Mononuclear cell (primary cell): Measurements from ENCODE around the gene XIST. TPM values are rescaled to one million over a fixed set of nuclear protein-coding genes. Genes with fewer than 3 reads are reported as not detected.

ENCODE experiments used
- H3K27me3 ChIP-seq: 2 replicates; pipeline ENCODE4 v1.6.0; 2011; ENCODE audit warnings: low read length, control low read depth; ENCODE audit not compliant: insufficient read depth
- H3K4me1 ChIP-seq: 2 replicates; pipeline ENCODE4 v1.5.1; 2011; ENCODE audit warnings: mild to moderate bottlenecking, low read length, control low read depth; ENCODE audit not compliant: insufficient read depth
- H3K4me3 ChIP-seq: 2 replicates; pipeline ENCODE4 v1.5.1; 2011; ENCODE audit warnings: mild to moderate bottlenecking, low read length, moderate library complexity
- H3K9me3 ChIP-seq: 2 replicates; pipeline ENCODE4 v1.5.1; 2011; ENCODE audit warnings: low read depth, mild to moderate bottlenecking, control low read depth, low read length
- total RNA-seq: library from RNA; depleted of rRNA; stranded (reverse); fragments of >200 nt; gene quantifications from one replicate; pipeline ENCODE4 v1.2.3, GENCODE V29; 2012

XIST gene
- total RNA-seq, 1 donor, result 254 TPM

DNA sequence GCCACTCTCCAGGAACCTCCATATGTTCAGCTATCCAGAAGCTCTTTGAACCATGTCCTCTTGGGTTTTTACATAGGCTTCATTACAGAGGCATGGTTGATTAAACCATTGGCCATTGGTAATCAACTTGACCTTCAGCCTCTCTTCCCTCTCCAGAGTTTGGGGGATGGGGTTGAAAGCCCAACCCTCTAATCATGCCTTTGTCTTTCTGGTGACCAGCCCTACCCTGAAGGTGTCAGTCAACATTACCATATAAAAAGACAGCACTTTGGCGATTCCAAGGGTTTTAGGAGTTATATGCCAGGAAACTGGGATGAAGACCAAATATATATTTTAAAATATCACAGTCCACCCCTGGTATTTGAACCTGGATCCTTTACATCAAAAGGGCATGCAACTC lies 67.0 kb downstream of the XIST start:
- H3K4me1 ChIP-seq, result no peaks in the 10 kb centered on the region
- no peak overlapping the region for H3K4me3 ChIP-seq
- H3K27me3 ChIP-seq, result no peaks in the 10 kb centered on the region

More for the DNA sequence above, 67.0 kb downstream of the XIST start:
- no peaks in the 10 kb centered on the region for H3K9me3 ChIP-seq
